GM21619 (cell line): ENCODE data around the gene AGO1.

Source experiments
- ATAC-seq: cut with Tn5 transposase; IDR thresholded peaks from one replicate; pipeline ENCODE4 v1.9.1; 2021; ENCODE audit not compliant: unreplicated experiment

The AGO1 gene

DNA sequence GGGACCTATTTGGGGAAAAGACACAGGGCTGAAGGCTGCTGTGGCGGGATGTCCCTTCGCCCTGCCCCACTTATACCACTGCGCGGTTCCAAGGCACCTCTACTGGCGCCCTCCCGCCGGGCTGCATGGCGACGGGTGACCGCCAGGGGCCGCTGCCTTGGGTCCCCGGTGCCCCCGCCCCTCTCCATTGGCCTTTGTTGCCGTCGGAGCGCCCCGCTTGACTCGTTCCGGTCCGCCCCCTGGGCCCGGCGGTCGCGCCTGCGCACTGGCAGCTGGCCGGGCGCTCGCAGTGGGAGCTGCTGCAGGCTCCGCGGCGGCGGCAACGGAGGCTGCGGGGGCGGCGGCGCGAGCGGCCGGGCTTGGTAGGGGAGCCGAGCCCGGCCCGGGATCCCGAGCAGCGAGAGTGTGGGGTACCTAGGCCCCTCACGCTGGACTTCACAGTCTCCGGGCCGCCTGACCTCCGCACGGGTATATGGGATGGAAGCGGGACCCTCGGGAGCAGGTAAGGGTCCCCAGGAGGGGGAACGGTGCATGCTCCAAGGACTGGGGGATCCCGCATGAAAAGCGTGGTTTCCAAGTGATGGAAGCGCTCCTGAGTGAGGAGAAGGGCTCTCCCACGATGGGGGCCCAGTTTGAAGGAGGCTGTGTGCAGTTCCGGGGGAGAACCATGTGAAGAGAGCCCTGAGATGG, at the start of gene AGO1:
AGO1 (plus strand) TSS at position 265 of the 690 bp plus-strand sequence; CDS start at position 478, 213 bp downstream.
- peak; percentile 84 for ATAC-seq

DNA sequence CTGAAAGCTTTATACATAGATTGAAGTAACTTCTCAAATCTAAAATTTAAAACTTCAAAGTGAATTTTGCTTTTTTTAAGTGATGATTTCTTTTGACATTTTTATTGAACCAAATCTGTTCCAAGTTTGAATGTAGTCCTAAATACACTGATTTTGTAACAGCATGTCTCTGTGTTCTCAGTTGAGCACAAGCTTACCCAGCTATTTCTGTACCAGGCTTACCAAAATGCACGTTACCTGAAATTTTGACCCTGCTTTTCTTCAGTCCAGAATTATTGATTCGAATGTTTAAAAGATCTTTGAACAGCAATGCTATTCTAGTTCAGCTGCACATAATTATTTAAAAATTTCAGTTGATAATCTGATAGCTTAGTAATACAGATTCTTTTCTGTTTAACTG, 49.6 kb upstream of the AGO1 start:
- no peak for ATAC-seq

DNA sequence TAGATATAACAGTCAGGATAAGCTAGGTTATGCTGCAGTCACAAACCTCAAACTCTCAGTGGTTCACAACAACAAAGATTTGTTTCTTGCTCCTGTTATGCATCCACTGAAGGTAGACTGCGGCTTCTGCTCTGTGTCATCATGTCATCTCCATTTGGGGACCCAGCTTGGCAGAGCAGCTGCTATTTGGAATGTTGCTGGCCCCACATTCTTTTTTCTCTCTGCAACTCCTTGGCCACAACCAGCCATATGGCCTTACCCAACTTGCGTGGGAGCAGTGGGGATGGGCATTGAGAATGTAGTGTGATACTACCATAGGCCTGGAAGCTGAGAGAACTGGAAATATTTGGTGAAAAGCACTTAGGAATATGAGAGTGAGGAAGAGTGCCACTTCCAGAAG, 48.8 kb upstream of the AGO1 start:
- no peak for ATAC-seq

DNA sequence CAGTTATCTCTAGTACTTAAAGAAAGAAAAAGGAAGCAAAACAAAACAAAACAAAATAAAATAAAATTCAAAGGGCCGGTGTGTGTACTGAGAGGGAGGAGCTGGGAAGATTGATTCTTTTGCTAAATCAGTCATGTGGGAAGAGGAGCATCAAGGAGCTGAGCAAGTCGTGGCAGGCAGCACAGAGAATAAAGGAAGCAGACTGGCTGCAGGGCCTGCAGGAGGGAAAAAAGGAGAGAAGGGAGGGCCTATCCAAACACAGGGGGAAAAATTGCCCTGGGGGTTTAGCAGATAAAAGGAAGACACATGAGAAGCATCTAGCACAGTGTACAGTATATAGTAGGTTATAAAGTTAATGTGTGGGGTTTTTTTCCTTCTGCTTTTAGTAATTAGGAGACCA, 47.6 kb upstream of the AGO1 start:
- ATAC-seq = no peak

DNA sequence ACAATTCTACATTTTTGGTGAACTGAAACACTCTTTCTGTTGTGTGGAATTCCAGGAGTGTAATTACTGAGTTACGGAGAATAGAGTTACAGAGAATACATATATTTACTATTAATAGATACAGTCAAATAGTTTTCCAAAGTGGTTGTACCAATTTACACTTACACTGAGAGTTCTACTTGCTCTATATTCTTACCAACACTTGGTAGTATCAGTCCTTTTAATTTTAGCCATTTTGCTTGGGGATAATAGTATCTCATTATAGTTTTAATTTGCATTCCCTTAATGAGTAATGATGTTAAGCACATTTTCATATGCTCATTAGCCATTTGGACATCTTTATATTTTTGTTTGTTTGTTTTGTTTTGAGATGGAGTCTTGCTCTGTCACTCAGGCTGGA, 46.3 kb upstream of the AGO1 start:
- no peak for ATAC-seq

DNA sequence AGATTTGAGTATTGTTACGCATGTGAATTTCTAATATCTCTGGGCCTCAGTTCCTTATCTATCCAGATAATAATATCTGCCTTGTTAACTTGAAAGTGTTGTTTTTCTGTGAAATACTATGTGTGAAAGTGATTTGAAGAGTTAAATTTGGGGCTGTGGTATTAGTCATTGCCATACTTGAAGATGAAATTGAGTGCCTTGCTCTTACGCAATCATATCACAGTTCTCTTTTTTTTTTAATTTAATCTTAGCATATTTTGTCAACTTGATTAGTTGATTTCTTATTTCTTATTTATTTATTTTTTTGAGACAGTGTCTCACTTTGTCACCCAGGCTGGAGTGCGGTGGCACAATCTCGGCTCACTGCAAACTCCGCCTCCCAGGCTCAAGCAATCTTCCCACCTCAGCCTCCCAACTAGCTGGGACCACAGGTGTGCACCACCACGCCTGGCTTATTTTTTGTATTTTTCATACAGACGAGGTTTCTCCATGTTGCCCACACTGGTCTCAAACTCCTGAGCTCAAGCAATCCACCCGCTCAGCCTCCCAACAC, 44.2 kb upstream of the AGO1 start:
- no peak for ATAC-seq

DNA sequence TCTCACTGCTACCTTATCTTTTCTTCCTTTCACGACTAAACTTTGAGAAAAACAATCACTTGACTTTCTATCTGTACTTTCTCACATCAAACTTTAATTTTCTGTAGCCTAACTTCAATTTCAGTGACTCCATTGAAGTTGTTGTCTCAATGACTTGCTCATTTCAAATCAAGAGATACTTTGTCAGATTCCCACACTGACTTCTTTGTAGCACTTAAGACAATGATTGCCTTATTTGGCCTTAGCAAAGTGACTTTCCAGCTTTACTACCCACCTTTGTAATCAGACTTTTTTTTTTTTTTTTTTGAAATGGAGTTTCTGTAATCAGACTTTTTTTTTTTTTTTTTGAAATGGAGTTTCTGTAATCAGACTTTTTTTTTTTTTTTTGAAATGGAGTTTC, 38.2 kb upstream of the AGO1 start:
- no peak for ATAC-seq

GRCh38 chr1:35845766-35846165, 37.2 kb upstream of the AGO1 start:
- ATAC-seq = no peak

DNA sequence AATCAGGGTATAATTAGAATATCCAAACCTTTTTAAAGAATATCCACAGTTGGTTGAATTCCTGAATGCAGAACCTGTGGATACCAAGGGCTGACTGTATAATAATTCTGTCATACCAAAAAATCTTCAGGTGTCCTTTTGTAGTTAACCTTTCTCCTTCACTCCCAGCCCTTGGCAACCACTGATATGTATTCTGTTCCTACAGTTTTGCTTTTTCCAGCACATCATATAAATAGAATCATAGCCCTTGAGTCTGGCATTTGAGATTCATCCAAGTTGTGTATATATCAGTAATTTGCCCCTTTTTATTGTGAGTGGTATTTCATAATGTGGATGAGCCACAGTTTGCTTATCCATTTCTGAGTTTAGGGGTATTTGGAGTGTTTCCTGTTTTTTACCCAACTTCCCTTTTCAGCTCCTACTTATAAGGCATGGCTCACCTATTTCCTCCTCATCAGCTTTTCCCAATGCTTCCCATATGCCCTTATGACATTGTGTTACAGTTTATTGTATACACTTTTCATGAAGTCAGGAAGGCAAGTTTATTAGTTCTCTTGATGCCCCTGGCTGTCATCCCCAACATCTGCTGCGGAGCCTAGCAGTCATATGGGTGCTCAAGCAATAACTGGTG, 35.0 kb upstream of the AGO1 start:
- no peak for ATAC-seq

DNA sequence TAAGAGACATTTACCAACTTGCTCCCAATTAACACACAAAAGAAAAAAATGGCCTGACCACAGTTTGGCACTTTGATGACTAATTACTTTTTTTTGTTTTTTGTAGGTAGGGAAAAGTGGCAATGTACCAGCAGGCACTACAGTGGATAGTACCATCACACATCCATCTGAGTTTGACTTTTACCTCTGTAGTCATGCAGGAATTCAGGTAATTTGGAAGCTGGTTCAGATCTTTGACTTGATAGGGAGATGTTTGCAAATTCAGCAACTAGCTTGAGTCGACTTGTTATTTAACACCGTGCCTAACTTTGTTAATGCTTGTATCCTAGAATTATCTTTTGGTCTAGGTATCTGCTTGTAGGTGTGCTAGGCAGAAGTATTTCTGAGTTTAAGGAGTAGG, 33.0 kb upstream of the AGO1 start:
- ATAC-seq = no peak

DNA sequence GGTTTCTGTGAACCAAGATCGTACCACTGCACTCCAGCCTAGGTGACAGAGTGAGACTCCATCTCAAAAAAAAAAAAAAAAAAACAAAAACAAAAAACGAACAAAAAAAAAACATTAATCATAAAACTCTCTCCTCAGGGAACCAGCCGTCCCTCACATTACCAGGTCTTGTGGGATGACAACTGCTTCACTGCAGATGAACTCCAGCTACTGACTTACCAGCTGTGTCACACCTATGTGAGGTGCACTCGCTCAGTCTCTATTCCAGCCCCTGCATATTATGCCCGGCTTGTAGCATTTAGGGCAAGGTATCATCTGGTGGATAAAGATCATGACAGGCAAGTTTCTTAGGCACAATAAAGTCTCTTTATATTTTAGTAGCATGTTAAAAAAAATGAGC, 32.3 kb upstream of the AGO1 start:
- ATAC-seq = no peak

DNA sequence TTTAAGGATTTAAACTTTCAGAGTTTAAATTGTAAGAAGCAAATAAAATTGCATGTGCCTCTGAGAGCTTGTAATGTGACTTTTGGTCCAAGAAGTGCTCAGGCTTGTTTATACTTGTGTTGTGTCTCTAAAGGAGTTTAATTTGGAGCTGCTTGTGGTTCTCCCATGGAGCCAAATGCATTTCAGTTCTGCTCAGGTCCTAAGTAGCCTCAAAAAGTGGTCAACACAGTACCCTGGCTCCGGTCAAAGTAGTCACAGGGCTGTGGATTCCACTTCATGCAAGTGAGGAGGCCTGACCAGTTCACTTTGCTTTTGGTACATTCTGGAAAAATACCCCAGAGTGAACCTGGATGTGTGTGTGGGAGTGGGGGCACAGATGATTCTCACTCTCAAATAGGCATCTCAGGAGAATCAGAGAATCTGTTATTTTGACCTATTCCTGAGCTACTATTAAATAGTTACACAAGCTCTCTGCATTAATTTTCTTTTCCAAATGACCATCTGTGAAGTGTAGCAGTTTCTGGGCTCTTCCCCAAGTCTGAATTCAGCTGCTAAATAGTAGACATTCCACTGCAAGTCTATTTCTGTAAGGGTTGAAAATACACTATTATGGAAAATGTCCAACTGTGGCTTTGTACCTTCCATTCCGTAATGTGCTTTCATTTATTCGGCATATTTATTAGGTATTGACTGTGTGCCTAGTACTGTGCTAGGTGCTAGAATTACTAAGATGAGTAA, 31.7 kb upstream of the AGO1 start:
- ATAC-seq = no peak

DNA sequence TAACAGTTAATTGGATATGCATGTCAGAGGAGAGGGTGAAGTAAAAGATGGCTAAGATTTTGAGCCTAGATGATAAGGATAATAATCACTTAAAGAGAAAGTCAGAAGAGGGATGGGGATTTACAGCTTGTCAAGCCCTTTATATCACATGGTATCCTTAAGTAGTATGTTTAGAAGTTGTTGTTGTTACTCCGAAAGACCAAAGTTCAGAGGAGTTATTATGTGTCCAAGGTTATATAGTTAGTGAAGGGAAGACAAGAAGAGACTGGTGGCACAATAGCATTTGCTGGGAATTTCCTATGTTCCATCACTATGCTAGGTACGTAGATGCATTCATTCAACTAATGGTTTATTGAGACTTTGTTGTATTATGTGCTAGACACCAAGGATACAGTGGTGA, 30.8 kb upstream of the AGO1 start:
- no peak for ATAC-seq

GRCh38 chr1:35854989-35855700, 27.9 kb upstream of the AGO1 start:
- no peak for ATAC-seq

GRCh38 chr1:35856964-35857363, 26.0 kb upstream of the AGO1 start:
- ATAC-seq = no peak

DNA sequence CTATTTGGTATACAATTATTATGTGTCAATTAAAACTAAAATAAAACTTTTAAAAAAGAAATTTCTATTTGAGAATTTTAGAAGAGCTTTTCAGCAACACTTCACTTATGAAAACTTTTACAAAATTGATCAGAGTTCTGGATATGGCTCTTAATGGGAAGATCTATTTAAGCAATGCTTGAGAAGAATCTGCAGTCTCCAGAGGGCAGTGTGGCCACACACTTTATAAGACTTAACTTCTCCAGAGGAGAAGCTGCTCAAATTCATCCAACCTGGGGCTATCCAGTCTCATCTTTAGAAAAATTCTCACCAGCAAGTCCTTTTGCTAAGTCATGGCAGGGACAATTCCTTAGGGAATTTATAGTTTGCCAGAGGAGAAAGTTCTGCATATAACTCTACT, 25.2 kb upstream of the AGO1 start:
- ATAC-seq = no peak

GRCh38 chr1:35860696-35861095, 22.3 kb upstream of the AGO1 start:
- ATAC-seq = no peak

- no peak for ATAC-seq
These were observed 19.9 kb upstream of the AGO1 start for GRCh38 chr1:35863136-35863535.

- no peak for ATAC-seq
These were observed 19.0 kb upstream of the AGO1 start for GRCh38 chr1:35863881-35864625.

GRCh38 chr1:35864813-35865212, 18.2 kb upstream of the AGO1 start:
- no peak for ATAC-seq

- no peak for ATAC-seq
These were observed 16.0 kb upstream of the AGO1 start for GRCh38 chr1:35866991-35867390.
